ENCODE measurements around the gene MSH6.

DNA sequence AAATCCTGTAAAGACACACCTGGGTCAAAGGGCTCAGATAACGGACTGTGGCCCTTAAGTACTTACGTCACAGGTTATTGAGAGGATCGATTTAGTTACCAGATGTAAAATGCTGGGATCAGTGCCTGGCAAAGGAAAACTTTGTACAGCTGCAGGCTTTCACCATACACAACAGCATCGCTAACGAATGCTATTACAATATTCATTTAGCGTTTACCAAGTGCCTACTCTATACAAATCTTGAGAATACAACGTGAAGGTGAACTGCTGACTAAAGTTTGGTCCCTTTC is 619 bp upstream of the MSH6 start:
- TF ChIP-seq, protein P1, sequence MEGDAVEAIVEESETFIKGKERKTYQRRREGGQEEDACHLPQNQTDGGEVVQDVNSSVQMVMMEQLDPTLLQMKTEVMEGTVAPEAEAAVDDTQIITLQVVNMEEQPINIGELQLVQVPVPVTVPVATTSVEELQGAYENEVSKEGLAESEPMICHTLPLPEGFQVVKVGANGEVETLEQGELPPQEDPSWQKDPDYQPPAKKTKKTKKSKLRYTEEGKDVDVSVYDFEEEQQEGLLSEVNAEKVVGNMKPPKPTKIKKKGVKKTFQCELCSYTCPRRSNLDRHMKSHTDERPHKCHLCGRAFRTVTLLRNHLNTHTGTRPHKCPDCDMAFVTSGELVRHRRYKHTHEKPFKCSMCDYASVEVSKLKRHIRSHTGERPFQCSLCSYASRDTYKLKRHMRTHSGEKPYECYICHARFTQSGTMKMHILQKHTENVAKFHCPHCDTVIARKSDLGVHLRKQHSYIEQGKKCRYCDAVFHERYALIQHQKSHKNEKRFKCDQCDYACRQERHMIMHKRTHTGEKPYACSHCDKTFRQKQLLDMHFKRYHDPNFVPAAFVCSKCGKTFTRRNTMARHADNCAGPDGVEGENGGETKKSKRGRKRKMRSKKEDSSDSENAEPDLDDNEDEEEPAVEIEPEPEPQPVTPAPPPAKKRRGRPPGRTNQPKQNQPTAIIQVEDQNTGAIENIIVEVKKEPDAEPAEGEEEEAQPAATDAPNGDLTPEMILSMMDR (conservative IDR thresholded peaks at IDR 0.05), result no peak
- no peak for TF ChIP-seq ZFX (IDR thresholded peaks at IDR 0.05)
